IgD-negative memory B cell (primary cell): ENCODE results near the gene OR1J4. TPM values are rescaled to one million over a fixed set of nuclear protein-coding genes. Genes with fewer than 3 reads are reported as not detected.

Experiments used
- H3K27ac Mint-ChIP-seq, 3 donors: one replicate each; pipeline ENCODE4 v1.8.0; 2020 to 2022; ENCODE audit warnings: mild to moderate bottlenecking in 3 of 3, mixed read lengths in 3 of 3, moderate library complexity in 1 of 3
- H3K27me3 Mint-ChIP-seq: one replicate; pipeline ENCODE4 v1.8.0; 2021; ENCODE audit warnings: mixed read lengths
- H3K36me3 Mint-ChIP-seq: one replicate; pipeline ENCODE4 v1.8.0; 2020; ENCODE audit warnings: mild to moderate bottlenecking, mixed read lengths
- H3K4me1 Mint-ChIP-seq, 3 donors: one replicate each; pipeline ENCODE4 v1.8.0; 2020 to 2022; ENCODE audit warnings: mixed read lengths in 3 of 3, mild to moderate bottlenecking in 1 of 3
- H3K4me3 Mint-ChIP-seq, 4 donors: one replicate each; pipeline ENCODE4 v1.8.0; 2020 to 2022; ENCODE audit warnings: mild to moderate bottlenecking in 4 of 4, mixed read lengths in 4 of 4, moderate library complexity in 3 of 4
- H3K9me3 Mint-ChIP-seq, 3 donors: one replicate each; pipeline ENCODE4 v1.8.0; 2020 to 2021; ENCODE audit warnings: mixed read lengths in 3 of 3, mild to moderate bottlenecking in 1 of 3
- polyA plus RNA-seq: library from polyadenylated mRNA; unstranded; fragments of 300-500 nt; fragmentation: Illumina TruSeq; gene quantifications from one replicate; pipeline ENCODE4 v1.2.3, GENCODE V29; 2021

Gene OR1J4
- polyA plus RNA-seq, 1 donor from 2014 or later, result not detected

DNA sequence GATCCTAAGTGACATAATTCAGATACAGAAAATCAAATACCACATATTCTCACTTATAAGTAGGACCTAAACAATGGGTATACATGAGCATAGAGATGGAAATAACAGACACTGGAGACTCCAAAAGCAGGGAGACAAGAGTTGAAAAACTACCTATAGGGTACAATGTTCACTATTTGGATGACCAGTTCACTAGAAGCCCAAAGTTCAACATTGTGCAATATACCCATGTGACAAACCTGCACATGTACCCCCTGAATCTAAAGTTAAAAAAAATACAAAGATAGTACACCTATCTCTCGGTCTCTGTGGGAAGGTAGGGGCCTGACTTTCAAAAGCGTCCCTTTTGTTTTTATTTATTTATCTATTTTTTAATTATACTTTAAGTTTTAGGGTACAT is 19.8 kb downstream of the OR1J4 start:
- H3K4me1 Mint-ChIP-seq, result no peaks in the 10 kb centered on the region

DNA sequence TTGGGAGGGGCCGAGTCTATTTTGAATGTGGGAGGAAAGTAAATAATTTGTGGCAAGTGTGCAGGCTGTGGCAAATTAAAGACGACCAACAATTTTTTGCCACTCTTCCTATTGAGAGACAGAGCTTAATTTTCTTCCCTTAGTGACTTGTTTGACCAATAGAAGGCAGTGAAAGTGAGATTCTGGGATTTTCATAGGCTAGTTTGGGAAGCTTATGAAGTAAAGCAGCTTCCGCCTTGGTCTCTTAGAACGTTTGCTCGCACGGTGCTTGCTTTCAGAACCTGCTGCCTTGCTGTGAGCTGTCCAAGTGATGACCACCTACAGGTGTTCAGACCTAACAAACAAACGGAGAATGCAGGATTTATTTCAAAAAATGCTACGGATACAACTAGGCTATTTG is 27.3 kb downstream of the OR1J4 start:
- Mint-ChIP-seq H3K27ac (no peak overlapping the region), H3K36me3 (peaks cover 3% of the 10 kb centered on the region), H3K27me3 (peaks cover 4% of the 10 kb centered on the region), H3K9me3 (peaks cover 0 to 11% (median 8%) of the 10 kb centered on the region in 3 donors), H3K4me3 (peak overlapping the region in 1 of 4 donors; percentile 44), H3K4me1 (no peaks in the 10 kb centered on the region)

More for the DNA sequence above, 19.8 kb downstream of the OR1J4 start:
- no peaks in the 10 kb centered on the region for H3K36me3 Mint-ChIP-seq
- H3K27me3 Mint-ChIP-seq, result no peaks in the 10 kb centered on the region
- no peak overlapping the region for H3K27ac Mint-ChIP-seq
- peaks cover 0 to 3% (median 0%) of the 10 kb centered on the region in 3 donors for H3K9me3 Mint-ChIP-seq
- no peak overlapping the region for H3K4me3 Mint-ChIP-seq

DNA sequence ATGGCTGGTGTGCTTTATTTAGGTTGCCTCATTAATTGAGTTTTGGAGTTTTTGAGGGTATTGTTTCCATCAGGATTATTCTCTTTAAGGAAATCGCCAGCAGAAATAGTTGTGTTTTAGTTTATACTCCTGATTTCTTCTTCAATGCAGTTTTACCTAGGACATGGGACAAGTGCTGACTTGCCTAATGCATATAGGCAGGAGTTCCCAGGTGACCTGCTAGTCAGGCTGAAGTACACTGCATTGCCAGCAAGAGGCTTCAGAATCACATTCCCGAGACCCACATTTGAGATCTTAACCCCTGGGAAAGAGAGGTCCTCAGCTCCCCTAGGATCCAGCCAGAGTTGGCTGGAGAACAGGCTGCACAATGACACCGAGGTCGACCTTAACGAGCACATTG is 32.4 kb downstream of the OR1J4 start:
- peaks cover 0 to 11% (median 8%) of the 10 kb centered on the region in 3 donors for H3K9me3 Mint-ChIP-seq
- H3K4me3 Mint-ChIP-seq, result no peak overlapping the region
- no peak overlapping the region for H3K27ac Mint-ChIP-seq
- H3K27me3 Mint-ChIP-seq, result peaks cover 7% of the 10 kb centered on the region
- H3K36me3 Mint-ChIP-seq, result peaks cover 3% of the 10 kb centered on the region
- H3K4me1 Mint-ChIP-seq, result no peaks in the 10 kb centered on the region

DNA sequence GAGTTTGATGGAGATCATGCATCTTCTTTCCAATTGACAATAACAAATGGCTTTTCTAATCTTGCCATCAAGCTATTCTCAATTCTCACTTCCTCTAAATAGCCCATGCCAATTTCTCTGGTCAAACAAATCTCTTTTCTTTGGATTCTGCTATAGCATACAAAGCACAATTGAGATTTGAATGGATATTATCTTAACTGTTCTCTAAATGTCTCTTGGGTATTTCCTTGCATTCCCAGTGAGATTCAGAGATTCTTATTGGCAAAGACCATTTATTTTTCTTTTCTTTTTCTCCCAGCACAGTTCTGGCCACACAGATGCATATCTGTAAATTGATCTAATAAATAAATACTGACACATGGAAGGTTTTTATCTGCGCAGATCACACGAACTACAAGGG is 33.9 kb downstream of the OR1J4 start, which contains the start of gene OR1N2:
TSS of gene OR1N2 (plus strand) at position 301 of the 400 bp plus-strand sequence. CDS start 100 bp downstream, outside the sequence.
- Mint-ChIP-seq H3K27ac (no peak within 1 kb of the TSS), H3K36me3 (peaks cover 3% of the 10 kb centered on the region), H3K27me3 (peaks cover 5% of the 10 kb centered on the region), H3K4me3 (no peak within 1 kb of the TSS), H3K9me3 (peaks cover 0 to 11% (median 6%) of the 10 kb centered on the region in 3 donors), H3K4me1 (no peaks in the 10 kb centered on the region)

DNA sequence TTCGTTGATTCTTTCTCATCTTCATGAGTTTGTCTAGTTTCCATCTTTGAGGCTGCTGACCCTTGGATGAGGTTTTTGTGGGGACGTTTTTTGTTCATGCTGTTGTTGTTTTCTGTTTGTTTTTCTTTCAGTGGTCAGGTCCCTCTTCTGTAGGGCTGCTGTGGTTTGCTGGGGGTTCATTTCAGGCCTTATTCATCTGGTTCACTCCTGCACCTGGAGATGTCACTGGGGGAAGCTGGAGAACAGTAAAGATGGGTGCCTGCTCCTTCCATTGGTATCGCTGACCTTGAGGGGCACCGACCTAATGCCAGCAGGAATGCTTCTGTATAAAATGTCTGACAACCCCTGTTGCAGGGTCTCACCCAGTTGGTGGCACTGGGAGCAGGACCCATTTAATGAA is 42.5 kb downstream of the OR1J4 start:
- Mint-ChIP-seq H3K9me3 (peaks cover 4 to 7% (median 5%) of the 10 kb centered on the region in 3 donors), H3K27ac (no peak overlapping the region), H3K4me3 (no peak overlapping the region)

DNA sequence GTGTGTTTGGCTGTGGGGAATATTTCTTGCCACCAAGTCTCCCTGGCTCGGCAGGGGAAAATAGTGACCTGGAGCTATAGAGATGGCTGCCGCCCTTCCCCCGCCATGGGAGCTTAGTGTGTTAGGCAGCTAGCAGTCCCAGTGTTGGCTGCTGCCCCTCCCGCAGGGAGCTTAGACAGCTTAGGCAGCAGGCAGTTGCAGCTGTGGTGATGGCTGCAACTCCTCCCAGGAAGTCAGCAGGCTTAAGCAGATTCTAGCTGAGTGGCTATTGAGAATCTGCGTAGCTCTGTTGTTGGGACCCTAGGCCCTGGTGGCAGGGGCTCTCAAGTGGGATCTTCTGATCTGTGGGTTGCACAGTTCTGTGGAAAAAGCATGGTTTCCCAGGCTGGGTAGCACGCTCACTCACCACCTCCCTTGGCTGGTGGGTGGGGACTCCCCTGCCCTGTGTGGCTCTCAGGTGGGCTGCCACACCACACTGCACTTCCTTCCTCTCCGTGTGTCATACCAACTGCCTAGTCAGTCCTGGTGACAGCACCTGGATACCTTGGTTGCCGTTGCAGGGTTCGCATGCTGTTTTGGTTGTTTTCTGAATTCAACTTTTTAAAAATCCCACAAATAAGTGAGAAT is 43.3 kb downstream of the OR1J4 start:
- Mint-ChIP-seq H3K36me3 (peaks cover 3% of the 10 kb centered on the region), H3K27ac (no peak overlapping the region), H3K9me3 (peaks cover 4 to 7% (median 5%) of the 10 kb centered on the region in 3 donors), H3K4me1 (peaks cover 0 to 5% (median 0%) of the 10 kb centered on the region in 3 donors), H3K4me3 (no peak overlapping the region), H3K27me3 (peaks cover 13% of the 10 kb centered on the region)

More for the DNA sequence above, 42.5 kb downstream of the OR1J4 start:
- Mint-ChIP-seq H3K4me1 (peaks cover 0 to 5% (median 0%) of the 10 kb centered on the region in 3 donors), H3K36me3 (peaks cover 3% of the 10 kb centered on the region), H3K27me3 (peaks cover 13% of the 10 kb centered on the region)

DNA sequence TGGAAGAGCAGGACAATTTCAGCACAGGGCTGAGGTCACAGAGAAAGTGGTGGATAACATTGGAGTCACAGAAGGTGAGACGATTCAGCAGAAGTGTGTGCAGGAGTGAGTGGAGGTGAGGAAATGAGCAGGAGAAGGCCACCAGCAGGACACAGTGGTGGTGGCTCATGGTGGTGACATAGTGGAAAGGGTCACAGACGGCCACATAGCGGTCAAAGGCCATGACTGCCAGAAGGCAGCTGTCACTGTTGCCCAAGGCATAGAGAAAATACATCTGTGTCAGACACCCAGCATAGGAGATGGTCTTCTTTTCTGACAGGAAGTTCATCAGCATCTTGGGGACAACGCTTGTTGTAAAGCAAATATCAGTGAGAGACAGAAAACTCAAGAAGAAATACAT is 49.0 kb downstream of the OR1J4 start:
- H3K9me3 Mint-ChIP-seq, result peaks cover 0 to 1% (median 1%) of the 10 kb centered on the region in 3 donors
- H3K27me3 Mint-ChIP-seq, result peaks cover 6% of the 10 kb centered on the region
- no peak overlapping the region for H3K4me3 Mint-ChIP-seq
- H3K36me3 Mint-ChIP-seq, result peaks cover 5% of the 10 kb centered on the region
- no peak overlapping the region for H3K27ac Mint-ChIP-seq
- H3K4me1 Mint-ChIP-seq, result no peaks in the 10 kb centered on the region

Other genes with a start within 250 kb of the OR1J4 start
- 17.5 TPM for gene PTGS1, start 148.1 kb upstream of the OR1J4 start, polyA plus RNA-seq
- not detected for gene OR1J1, start 41.2 kb upstream of the OR1J4 start, polyA plus RNA-seq
- gene OR1J2, start 8.3 kb upstream of the OR1J4 start, polyA plus RNA-seq, result not detected
- gene OR1N1, start 8.2 kb downstream of the OR1J4 start, polyA plus RNA-seq, result not detected
- gene OR1N2, start 34.0 kb downstream of the OR1J4 start, polyA plus RNA-seq, result not detected
- gene OR1L8, start 64.2 kb downstream of the OR1J4 start, polyA plus RNA-seq, result not detected
- not detected for gene OR1Q1, start 95.6 kb downstream of the OR1J4 start, polyA plus RNA-seq
- not detected for gene OR1B1, start 138.5 kb downstream of the OR1J4 start, polyA plus RNA-seq
- gene OR1L1, start 142.6 kb downstream of the OR1J4 start, polyA plus RNA-seq, result 0.99 TPM
- not detected for gene OR1L3, start 156.0 kb downstream of the OR1J4 start, polyA plus RNA-seq
- not detected for gene OR1L4, start 204.8 kb downstream of the OR1J4 start, polyA plus RNA-seq
- gene OR1L6, start 223.2 kb downstream of the OR1J4 start, polyA plus RNA-seq, result not detected